Panc1 (cell line): Measurements from ENCODE around the gene CPAMD8. TPM values are rescaled to one million over a fixed set of nuclear protein-coding genes. Genes with fewer than 3 reads are reported as not detected.

Experiments
- ATAC-seq: fragments of 200-7000 bp; cut with Tn5 transposase; 2 replicates; pipeline ENCODE4 v1.9.1; 2020; ENCODE audit warnings: mild to moderate bottlenecking, moderate library complexity
- BruUV-seq: library from RNA; stranded (reverse); fragments of 400-500 nt; replicated peaks from 2 replicates; lab custom pipeline; 2021; lab: Mats Ljungman, UMichigan
- CTCF ChIA-PET: fragments of 300-600 bp; sonication (Branson Sonifier 250); formaldehyde crosslinking; loops from one replicate; lab custom pipeline; 2022; ENCODE audit warnings: antibody characterized with exemption; lab: Charles Lee
- POLR2A ChIA-PET: fragments of 300-600 bp; sonication (Branson Sonifier 250); formaldehyde crosslinking; loops from one replicate; lab custom pipeline; 2022; ENCODE audit warnings: antibody characterized with exemption; lab: Charles Lee
- DNase-seq: peaks from one replicate; pipeline ENCODE4 v3.0.0-alpha.2; 2010; ENCODE audit warnings: low read depth, low spot score
- H3K27ac ChIP-seq: 2 replicates; pipeline ENCODE4 v1.5.1; 2011; ENCODE audit warnings: mild to moderate bottlenecking, low read length, inconsistent platforms
- H3K27me3 ChIP-seq: fragments of 200-500 bp; sonication (Bioruptor generic); 2 replicates; pipeline ENCODE4 v1.6.0; 2014; ENCODE audit warnings: low read length, inconsistent platforms; ENCODE audit not compliant: control insufficient read depth, insufficient read depth
- H3K36me3 ChIP-seq: fragments of 200-500 bp; sonication (Bioruptor generic); 2 replicates; pipeline ENCODE4 v1.5.1; 2014; ENCODE audit warnings: inconsistent platforms, mild to moderate bottlenecking, low read length, moderate library complexity; ENCODE audit not compliant: control insufficient read depth, insufficient read depth
- H3K4me1 ChIP-seq: 2 replicates; pipeline ENCODE4 v1.5.1; 2011; ENCODE audit warnings: inconsistent platforms, mild to moderate bottlenecking, low read length, moderate library complexity; ENCODE audit not compliant: control insufficient read depth, insufficient read depth
- H3K4me3 ChIP-seq, 2 experiments: 2 replicates each; pipeline ENCODE4 v1.5.1; 2011 to 2012; ENCODE audit warnings: low read depth in 2 of 2, low read length in 2 of 2, mild to moderate bottlenecking in 2 of 2, inconsistent platforms in 1 of 2, moderate library complexity in 1 of 2
- H3K9me3 ChIP-seq: fragments of 200-500 bp; sonication (Bioruptor generic); 2 replicates; pipeline ENCODE4 v1.5.1; 2014; ENCODE audit warnings: low read depth, mild to moderate bottlenecking, inconsistent platforms, low read length, moderate library complexity; ENCODE audit not compliant: control insufficient read depth, insufficient read depth
- POLR2AphosphoS5 ChIP-seq: IDR thresholded peaks from 2 replicates; pipeline ENCODE4 v1.6.1; 2012; ENCODE audit warnings: mild to moderate bottlenecking, low read depth, low read length, moderate library complexity
- SIN3A ChIP-seq: IDR thresholded peaks from 2 replicates; pipeline ENCODE4 v1.6.1; 2012; ENCODE audit warnings: low read depth, mild to moderate bottlenecking, low read length, moderate library complexity, borderline replicate concordance; ENCODE audit not compliant: insufficient read depth
- TCF7L2 ChIP-seq: IDR thresholded peaks from 2 replicates; pipeline ENCODE4 v1.6.1; 2011; ENCODE audit warnings: mild to moderate bottlenecking, low read depth, low read length, inconsistent platforms
- in situ Hi-C: cut with HindIII; loops from 2 replicates; pipeline ENCODE4 v1.10.0; 2016; ENCODE audit warnings: low sequenced_read_pairs, low pct_unique_long_range_greater_than_20kb
- intact Hi-C: fragments of 100-400 bp; cut with micrococcal nuclease; formaldehyde crosslinking; loops from one replicate; pipeline ENCODE4 v1.10.0; 2022; ENCODE audit not compliant: unreplicated experiment
- total RNA-seq: library from RNA; stranded (reverse); gene quantifications from one replicate; pipeline ENCODE4 v1.2.1, GENCODE V29; 2021; ENCODE audit not compliant: unreplicated experiment
- TF ChIP-seq, protein P1 (sequence below), 2 experiments: IDR thresholded peaks; 2 replicates each; pipeline ENCODE4 v1.6.1; 2011 to 2012; ENCODE audit warnings: low read depth in 2 of 2, control low read depth in 1 of 2, low read length in 1 of 2, mild to moderate bottlenecking in 1 of 2, moderate library complexity in 1 of 2; ENCODE audit not compliant: insufficient read depth in 1 of 2
- TF ChIP-seq, protein P2 (sequence below): fragments of 450-650 bp; IDR thresholded peaks from 2 replicates; pipeline ENCODE4 v1.5.1; 2017; ENCODE audit warnings: mild to moderate bottlenecking

CPAMD8 gene
- total RNA-seq, 1 experiment from 2014 or later, result 2.0 TPM

DNA sequence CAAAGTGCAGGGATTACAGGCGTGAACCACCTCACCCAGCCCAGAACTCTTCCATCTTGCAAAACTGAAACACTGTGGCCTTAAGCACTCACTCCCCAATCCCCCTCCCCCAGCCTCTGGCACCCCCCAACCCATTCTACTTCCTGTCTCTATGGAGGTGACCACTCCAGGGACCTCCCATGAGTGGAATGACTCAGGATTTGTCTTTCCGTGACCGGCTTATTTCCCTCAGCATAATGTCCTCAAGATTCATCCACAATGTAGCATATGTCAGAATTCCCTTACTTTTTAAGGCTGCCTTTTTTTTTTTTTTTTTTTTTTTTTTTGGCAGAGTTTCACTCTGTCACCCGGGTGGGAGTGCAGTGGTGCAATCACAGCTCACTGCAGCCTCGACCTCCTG lies 141.4 kb downstream of the CPAMD8 start:
- no peak overlapping the region for H3K4me3 ChIP-seq
- no peaks in the 10 kb centered on the region for H3K36me3 ChIP-seq
- TF ChIP-seq TCF7L2 (no peak), POLR2AphosphoS5 (no peak), SIN3A (no peak)
- TF ChIP-seq, protein P1, sequence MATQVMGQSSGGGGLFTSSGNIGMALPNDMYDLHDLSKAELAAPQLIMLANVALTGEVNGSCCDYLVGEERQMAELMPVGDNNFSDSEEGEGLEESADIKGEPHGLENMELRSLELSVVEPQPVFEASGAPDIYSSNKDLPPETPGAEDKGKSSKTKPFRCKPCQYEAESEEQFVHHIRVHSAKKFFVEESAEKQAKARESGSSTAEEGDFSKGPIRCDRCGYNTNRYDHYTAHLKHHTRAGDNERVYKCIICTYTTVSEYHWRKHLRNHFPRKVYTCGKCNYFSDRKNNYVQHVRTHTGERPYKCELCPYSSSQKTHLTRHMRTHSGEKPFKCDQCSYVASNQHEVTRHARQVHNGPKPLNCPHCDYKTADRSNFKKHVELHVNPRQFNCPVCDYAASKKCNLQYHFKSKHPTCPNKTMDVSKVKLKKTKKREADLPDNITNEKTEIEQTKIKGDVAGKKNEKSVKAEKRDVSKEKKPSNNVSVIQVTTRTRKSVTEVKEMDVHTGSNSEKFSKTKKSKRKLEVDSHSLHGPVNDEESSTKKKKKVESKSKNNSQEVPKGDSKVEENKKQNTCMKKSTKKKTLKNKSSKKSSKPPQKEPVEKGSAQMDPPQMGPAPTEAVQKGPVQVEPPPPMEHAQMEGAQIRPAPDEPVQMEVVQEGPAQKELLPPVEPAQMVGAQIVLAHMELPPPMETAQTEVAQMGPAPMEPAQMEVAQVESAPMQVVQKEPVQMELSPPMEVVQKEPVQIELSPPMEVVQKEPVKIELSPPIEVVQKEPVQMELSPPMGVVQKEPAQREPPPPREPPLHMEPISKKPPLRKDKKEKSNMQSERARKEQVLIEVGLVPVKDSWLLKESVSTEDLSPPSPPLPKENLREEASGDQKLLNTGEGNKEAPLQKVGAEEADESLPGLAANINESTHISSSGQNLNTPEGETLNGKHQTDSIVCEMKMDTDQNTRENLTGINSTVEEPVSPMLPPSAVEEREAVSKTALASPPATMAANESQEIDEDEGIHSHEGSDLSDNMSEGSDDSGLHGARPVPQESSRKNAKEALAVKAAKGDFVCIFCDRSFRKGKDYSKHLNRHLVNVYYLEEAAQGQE (IDR thresholded peaks at IDR 0.05; ENCODE audit: insufficient read depth in 1 of 2, low read depth in 2 of 2, low read length in 1 of 2), result no peak
- TF ChIP-seq, protein P2, sequence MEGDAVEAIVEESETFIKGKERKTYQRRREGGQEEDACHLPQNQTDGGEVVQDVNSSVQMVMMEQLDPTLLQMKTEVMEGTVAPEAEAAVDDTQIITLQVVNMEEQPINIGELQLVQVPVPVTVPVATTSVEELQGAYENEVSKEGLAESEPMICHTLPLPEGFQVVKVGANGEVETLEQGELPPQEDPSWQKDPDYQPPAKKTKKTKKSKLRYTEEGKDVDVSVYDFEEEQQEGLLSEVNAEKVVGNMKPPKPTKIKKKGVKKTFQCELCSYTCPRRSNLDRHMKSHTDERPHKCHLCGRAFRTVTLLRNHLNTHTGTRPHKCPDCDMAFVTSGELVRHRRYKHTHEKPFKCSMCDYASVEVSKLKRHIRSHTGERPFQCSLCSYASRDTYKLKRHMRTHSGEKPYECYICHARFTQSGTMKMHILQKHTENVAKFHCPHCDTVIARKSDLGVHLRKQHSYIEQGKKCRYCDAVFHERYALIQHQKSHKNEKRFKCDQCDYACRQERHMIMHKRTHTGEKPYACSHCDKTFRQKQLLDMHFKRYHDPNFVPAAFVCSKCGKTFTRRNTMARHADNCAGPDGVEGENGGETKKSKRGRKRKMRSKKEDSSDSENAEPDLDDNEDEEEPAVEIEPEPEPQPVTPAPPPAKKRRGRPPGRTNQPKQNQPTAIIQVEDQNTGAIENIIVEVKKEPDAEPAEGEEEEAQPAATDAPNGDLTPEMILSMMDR, result no peak
- intact Hi-C loops (no loop called here), in situ Hi-C loops (no loop called here)
- no peak overlapping the region for H3K27ac ChIP-seq
- H3K4me1 ChIP-seq, result no peaks in the 10 kb centered on the region
- peaks cover 6% of the 10 kb centered on the region; the same call in 1 of the 2 replicates for H3K9me3 ChIP-seq
- DNase-seq, result no peak
- H3K27me3 ChIP-seq, result no peaks in the 10 kb centered on the region
- no peak for ATAC-seq
- no TSS peak for BruUV-seq
- CTCF ChIA-PET, result no interaction called here
- POLR2A ChIA-PET, result no interaction called here

DNA sequence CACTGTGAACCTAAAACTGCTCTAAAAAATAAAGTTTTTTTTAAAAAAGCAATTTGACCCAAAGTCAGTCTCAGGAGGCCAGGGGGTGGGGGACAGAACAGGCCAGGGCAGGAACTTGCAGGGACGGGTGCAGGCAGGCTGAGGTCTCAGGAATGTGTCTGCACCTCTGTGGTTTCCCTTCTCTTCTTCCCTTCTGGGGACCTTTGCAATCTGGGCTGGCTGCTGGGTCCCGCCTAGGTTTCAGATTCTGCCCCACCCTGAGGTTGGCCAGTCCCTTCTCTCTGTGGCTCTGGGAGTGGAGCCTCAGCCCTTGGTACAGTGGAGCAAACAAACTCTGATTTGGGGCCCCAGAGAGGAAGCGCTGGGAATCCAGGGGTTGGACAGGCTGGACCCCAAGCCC lies 143.1 kb downstream of the CPAMD8 start:
- no peaks in the 10 kb centered on the region for H3K36me3 ChIP-seq
- BruUV-seq, result no TSS peak
- intact Hi-C loops, result no loop called here
- no peaks in the 10 kb centered on the region for H3K27me3 ChIP-seq
- TF ChIP-seq, protein P2, result no peak
- TF ChIP-seq TCF7L2 (no peak), POLR2AphosphoS5 (no peak), SIN3A (no peak)
- TF ChIP-seq, protein P1 (IDR thresholded peaks at IDR 0.05; ENCODE audit: insufficient read depth in 1 of 2, low read depth in 2 of 2, low read length in 1 of 2), result no peak
- CTCF ChIA-PET, result no interaction called here
- no peaks in the 10 kb centered on the region for H3K4me1 ChIP-seq
- H3K27ac ChIP-seq, result no peak overlapping the region
- DNase-seq (no peak), ATAC-seq (no peak)
- H3K4me3 ChIP-seq, result no peak overlapping the region
- POLR2A ChIA-PET, result no interaction called here
- in situ Hi-C loops, result no loop called here
- H3K9me3 ChIP-seq, result peaks cover 6% of the 10 kb centered on the region; the same call in 1 of the 2 replicates
